Osteocyte (in vitro differentiated cells): ENCODE data around the gene PKP3. TPM values are rescaled to one million over a fixed set of nuclear protein-coding genes. Genes with fewer than 3 reads are reported as not detected.

Source experiments
- DNase-seq: peaks from one replicate; pipeline ENCODE4 v3.0.0; 2021; ENCODE audit warnings: mixed read lengths; ENCODE audit not compliant: unreplicated experiment; ENCODE audit errors: extremely low spot score
- H3K27ac Mint-ChIP-seq: one replicate; pipeline ENCODE4 v1.8.0; 2021; ENCODE audit warnings: mild to moderate bottlenecking, mixed read lengths; ENCODE audit not compliant: unreplicated experiment
- H3K27me3 Mint-ChIP-seq: one replicate; pipeline ENCODE4 v1.8.0; 2021; ENCODE audit warnings: mixed read lengths; ENCODE audit not compliant: unreplicated experiment
- H3K36me3 Mint-ChIP-seq: one replicate; pipeline ENCODE4 v1.8.0; 2021; ENCODE audit warnings: mixed read lengths; ENCODE audit not compliant: unreplicated experiment
- H3K4me1 Mint-ChIP-seq: one replicate; pipeline ENCODE4 v1.8.0; 2021; ENCODE audit warnings: mixed read lengths; ENCODE audit not compliant: unreplicated experiment
- H3K4me3 Mint-ChIP-seq: one replicate; pipeline ENCODE4 v1.8.0; 2021; ENCODE audit warnings: mild to moderate bottlenecking, moderate library complexity, mixed read lengths; ENCODE audit not compliant: unreplicated experiment
- H3K9me3 Mint-ChIP-seq: one replicate; pipeline ENCODE4 v1.8.0; 2021; ENCODE audit warnings: mixed read lengths; ENCODE audit not compliant: unreplicated experiment
- CTCF ChIP-seq: fragments of 200-600 bp; sonication (generic); IDR thresholded peaks from 2 replicates; pipeline ENCODE4 v1.5.0; 2021; ENCODE audit warnings: antibody characterized with exemption, mild to moderate bottlenecking, moderate library complexity
- total RNA-seq: library from RNA; stranded (reverse); gene quantifications from 2 replicates; pipeline ENCODE4 v1.2.1, GENCODE V29; 2021

The PKP3 gene
- total RNA-seq, 1 donor from 2014 or later = 0.40 TPM

- Mint-ChIP-seq H3K9me3 (peaks cover under 1% of the 10 kb centered on the region), H3K36me3 (peaks cover 21% of the 10 kb centered on the region), H3K27ac (no peak overlapping the region), H3K4me1 (no peaks in the 10 kb centered on the region), H3K4me3 (no peak overlapping the region), H3K27me3 (no peaks in the 10 kb centered on the region)
- TF ChIP-seq CTCF = no peak
- no peak for DNase-seq
Observed at GRCh38 chr11:381501-382072, 12.4 kb upstream of the PKP3 start.

DNA sequence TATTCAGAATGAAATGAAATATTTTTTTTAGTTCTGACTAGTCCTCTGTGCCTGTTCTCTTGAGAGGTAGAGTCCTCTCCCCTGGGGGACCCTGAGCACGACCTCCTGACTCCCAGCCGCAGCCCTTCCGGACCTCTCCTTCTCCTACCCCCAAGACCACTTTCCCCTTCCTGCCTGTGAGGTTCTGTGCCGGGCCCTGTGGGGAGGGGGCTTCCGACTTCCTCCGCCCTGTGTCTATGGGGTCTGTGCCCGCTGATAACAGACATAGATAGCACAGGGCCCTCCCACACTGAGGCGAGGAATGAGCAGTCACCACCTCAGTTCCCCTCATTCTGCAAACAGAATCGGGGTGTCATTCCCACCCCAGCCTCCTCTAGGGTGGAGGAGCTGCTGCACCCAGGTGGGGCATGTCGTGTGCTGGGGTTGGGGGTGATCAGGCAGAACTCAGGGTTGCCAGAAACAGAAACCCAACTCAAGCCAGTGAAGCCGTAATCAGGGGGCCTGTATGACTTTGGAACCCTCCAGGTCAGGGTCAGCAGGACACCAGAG is 11.9 kb upstream of the PKP3 start:
- peaks cover 21% of the 10 kb centered on the region for H3K36me3 Mint-ChIP-seq
- TF ChIP-seq CTCF = no peak
- no peak overlapping the region for H3K4me3 Mint-ChIP-seq
- no peak for DNase-seq
- H3K4me1 Mint-ChIP-seq = no peaks in the 10 kb centered on the region
- H3K27ac Mint-ChIP-seq = no peak overlapping the region
- peaks cover 5% of the 10 kb centered on the region for H3K9me3 Mint-ChIP-seq
- H3K27me3 Mint-ChIP-seq = no peaks in the 10 kb centered on the region

DNA sequence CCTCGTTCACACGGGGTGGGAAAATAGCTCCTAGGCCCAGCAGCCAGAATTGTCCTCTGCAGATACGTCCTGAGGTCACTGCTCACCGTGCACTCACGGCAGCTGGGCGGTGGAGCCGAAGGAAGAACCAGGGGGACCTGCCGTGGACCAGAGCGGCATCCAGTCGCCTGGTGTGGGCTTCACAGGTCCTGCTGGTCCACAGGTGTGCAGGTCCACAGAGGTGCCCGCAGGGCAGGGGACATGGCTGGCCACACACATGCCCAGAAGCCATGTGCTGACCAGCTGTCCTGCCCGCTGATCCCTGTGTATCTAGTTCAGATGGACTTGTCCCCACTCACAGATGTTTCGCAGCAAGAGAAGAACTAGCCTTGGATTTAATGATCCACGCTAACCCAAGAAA is 10.6 kb upstream of the PKP3 start:
- DNase-seq = no peak
- H3K4me1 Mint-ChIP-seq = no peaks in the 10 kb centered on the region
- H3K36me3 Mint-ChIP-seq = peaks cover 10% of the 10 kb centered on the region
- TF ChIP-seq CTCF = no peak
- H3K27me3 Mint-ChIP-seq = no peaks in the 10 kb centered on the region
- H3K4me3 Mint-ChIP-seq = no peak overlapping the region
- peaks cover 5% of the 10 kb centered on the region for H3K9me3 Mint-ChIP-seq
- H3K27ac Mint-ChIP-seq = no peak overlapping the region

GRCh38 chr11:384511-384910 is 9.5 kb upstream of the PKP3 start:
- TF ChIP-seq CTCF = no peak
- Mint-ChIP-seq H3K4me3 (no peak overlapping the region), H3K27ac (no peak overlapping the region), H3K27me3 (no peaks in the 10 kb centered on the region), H3K36me3 (peaks cover 5% of the 10 kb centered on the region), H3K4me1 (no peaks in the 10 kb centered on the region), H3K9me3 (peaks cover 5% of the 10 kb centered on the region)
- DNase-seq = no peak

DNA sequence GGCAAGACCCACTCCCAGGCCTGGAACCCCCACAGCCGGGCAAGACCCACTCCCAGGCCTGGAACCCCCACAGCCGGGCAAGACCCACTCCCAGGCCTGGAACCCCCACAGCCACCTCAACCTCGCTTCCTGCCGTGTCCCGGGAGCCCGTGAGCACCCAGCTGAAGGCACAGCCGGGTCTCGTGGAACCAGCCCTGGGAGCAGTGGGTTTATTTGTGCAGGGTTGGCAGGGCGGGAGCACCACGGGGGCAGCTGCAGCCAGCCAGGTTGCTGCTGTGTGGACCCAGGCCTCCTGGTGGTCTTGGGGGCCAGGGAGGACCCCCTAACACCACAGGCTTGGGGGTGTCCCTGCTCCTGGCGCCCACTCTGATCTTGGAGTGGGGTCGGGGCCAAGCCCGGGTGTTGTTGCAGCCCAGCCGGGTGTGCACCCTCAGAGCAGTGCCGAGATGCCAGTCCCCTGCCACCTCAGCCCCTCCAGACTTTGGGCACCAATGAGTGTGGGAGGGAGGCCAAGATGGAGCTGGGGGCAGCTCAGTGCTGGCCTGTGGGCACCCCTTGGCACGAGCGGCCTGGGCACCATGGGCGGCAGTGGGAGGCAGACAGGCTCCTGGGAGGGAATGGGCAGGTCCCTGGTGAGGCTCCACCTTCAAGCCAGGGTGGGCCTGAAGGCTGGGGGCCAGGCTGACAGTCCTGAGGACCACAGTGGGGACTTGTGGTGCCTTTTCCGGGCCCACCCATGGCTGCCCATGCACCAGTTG is 8.2 kb upstream of the PKP3 start:
- Mint-ChIP-seq H3K4me3 (no peak overlapping the region), H3K27me3 (no peaks in the 10 kb centered on the region), H3K4me1 (no peaks in the 10 kb centered on the region), H3K36me3 (peaks cover 5% of the 10 kb centered on the region), H3K27ac (no peak overlapping the region), H3K9me3 (peaks cover 5% of the 10 kb centered on the region)
- no peak for TF ChIP-seq CTCF
- no peak for DNase-seq
